Activated CD8-positive, alpha-beta memory T cell treated with anti-CD3 and anti-CD28 coated beads for 48 hours (primary cell): ENCODE data around the gene DGKG.

ENCODE experiments used
- DNase-seq, 3 experiments: peaks; one replicate each; pipeline ENCODE4 v3.0.0-alpha.2; 2020; ENCODE audit warnings: low read depth in 2 of 3, low spot score in 2 of 3

Gene DGKG

DNA sequence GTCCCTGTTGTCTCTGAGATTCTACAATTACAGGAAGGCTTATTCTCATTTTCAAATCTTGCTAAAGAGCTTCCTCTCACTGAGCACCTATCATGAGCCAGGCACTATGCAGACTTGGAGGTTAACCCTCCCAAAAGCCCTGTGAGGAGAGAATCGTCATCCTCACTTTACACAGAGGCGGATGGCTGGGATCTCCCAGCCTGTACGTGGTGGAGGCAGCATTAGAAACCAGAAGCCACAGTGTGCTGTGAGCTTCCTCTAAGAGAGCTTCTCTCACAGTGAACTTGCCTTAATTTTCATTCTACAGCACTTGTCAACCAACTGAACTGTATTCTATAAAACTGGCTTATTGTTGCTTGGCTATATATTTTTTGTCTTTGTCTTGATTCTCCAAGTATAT, 6.1 kb upstream of the DGKG start:
- no peak for DNase-seq

- no peak for DNase-seq
Observed at GRCh38 chr3:186367631-186368030, 5.6 kb upstream of the DGKG start.

GRCh38 chr3:186366206-186366605, 4.2 kb upstream of the DGKG start:
- no peak for DNase-seq

DNA sequence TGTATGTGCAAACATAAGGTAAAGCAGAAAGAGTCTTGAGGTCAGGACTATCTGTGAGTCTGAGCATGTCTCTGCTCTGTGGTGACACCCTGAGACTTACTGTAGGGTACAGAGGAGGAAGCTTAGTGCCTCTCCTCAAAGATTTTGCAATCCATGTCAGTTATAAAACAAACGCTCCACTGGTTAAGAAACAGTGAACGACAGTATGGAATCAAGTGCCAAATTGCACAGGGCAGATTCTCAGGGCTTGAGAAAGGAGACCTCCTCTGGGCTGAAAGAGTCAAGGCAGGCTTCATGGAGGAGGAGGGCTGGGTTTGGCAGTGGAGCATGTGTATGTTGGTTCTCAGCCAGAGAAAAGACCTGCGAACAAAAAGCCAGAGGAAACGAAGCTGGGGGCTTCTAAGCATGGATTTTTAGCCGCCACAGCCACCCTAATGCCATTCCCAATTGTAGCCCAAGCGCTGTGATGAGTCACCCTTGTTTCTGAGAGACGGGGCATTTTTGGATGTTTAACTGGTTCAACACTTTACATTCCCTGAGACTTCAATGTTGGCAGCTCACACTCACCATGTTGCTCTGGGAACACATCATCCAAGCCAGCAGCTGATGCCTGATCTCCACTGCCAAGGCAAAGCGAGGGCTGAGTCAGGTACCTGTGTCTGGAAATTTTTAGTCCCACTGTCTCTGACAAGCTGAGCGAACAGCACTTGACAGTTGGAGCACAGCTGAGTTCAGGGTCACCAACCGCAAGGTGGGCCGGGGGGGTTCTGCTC, 3.4 kb upstream of the DGKG start:
- no peak for DNase-seq

DNA sequence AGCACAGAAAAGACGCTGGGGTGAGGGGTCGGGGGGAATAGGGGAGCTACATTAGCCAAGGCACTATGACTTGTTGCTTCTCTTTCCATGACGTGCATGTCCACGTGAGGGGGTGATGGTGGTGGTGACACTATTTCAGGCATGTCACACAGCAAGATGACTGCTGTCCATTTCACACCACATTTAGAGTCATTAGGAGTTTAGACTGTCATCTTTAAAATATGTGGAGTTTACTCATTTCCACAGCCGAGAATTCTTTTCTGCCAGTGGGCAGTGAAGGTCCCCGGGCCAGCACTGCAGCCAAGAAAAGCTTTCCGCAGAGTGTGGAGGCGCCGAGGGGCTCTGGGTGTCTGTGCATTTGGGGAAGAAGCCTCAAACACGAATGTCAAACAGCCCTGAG, 954 bp upstream of the DGKG start:
- DNase-seq, result no peak

GRCh38 chr3:186362537-186362842, 456 bp upstream of the DGKG start:
- no peak for DNase-seq

GRCh38 chr3:186361246-186361761, 730 bp downstream of the DGKG start:
- DNase-seq, result no peak

GRCh38 chr3:186360779-186361178, 1.3 kb downstream of the DGKG start:
- no peak for DNase-seq

DNA sequence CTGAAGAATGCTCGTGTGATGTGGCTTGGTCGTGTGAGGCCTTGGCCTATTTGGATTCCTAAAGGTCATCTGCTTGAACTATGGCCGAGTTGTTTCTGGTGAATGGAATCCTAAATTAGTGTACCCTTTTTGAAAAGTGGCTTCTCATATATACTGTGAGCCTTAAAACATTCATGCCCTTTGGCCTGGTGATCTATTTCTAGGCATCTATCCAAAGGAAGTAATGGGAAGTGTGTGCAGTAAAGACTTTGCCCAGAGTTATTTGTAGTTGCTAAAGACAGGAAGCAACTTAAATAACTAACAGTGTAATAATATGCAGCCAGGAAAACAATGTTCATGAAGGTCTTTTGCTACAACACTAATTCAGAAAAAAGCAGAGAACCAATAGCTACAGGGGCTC, 3.0 kb downstream of the DGKG start:
- no peak for DNase-seq

GRCh38 chr3:186356152-186356551, 5.9 kb downstream of the DGKG start:
- DNase-seq, result no peak

GRCh38 chr3:186354100-186354499, 7.9 kb downstream of the DGKG start:
- no peak for DNase-seq

- DNase-seq, result no peak
Observed at GRCh38 chr3:186352369-186352768, 9.7 kb downstream of the DGKG start.

- no peak for DNase-seq
Observed at GRCh38 chr3:186342197-186342596, 19.8 kb downstream of the DGKG start.

- DNase-seq, result no peak
Observed at GRCh38 chr3:186340204-186340603, 21.8 kb downstream of the DGKG start.

- no peak for DNase-seq
Observed at GRCh38 chr3:186339180-186339918, 22.7 kb downstream of the DGKG start.

DNA sequence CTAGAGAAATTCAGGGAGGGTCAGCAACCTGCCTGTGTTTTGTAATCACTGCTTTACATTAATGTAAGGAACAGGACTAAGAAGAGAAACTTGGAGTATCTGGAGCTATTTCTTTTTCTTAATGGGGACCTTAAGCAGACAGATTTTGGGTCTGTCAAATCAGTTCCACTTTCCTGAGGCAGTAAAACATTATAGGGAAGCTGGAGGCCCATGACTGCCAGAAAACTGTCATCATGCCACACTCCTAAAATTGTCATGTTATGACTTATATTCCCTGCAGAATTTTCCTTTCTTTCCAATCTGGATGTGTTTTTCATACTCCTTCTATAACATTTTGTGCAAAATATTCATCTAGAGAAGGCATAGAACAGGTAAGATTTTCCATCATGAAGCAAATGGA, 28.8 kb downstream of the DGKG start:
- no peak for DNase-seq

GRCh38 chr3:186330772-186331460, 31.1 kb downstream of the DGKG start:
- DNase-seq, result no peak

- no peak for DNase-seq
Observed at GRCh38 chr3:186329589-186329988, 32.4 kb downstream of the DGKG start.

DNA sequence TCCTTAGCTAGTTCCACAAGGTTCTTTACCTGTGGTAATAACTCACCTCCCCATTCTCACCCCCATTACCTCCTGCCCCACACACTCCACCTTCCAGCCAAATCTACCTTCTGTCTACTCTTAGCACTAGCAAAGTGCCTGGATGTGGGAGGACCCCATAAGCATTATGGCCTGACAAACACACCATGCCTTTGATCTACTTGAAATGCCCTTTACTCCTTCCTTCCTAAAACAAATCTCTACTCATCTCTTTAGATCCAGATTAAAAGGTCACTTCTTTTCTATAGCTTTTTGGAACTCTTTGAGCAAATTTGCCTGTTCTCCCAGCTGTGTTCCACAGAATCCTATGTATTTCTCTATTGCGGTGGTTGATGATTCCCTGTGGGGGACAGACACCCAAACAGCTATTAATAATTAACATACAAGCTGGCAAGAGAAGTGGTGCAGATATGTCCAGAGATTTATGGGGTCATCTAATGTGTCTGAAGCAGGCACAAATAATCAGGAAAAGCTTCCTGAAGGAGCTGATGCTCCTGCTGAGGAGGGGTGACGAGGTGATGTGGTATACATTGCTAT, 34.0 kb downstream of the DGKG start:
- no peak for DNase-seq

DNA sequence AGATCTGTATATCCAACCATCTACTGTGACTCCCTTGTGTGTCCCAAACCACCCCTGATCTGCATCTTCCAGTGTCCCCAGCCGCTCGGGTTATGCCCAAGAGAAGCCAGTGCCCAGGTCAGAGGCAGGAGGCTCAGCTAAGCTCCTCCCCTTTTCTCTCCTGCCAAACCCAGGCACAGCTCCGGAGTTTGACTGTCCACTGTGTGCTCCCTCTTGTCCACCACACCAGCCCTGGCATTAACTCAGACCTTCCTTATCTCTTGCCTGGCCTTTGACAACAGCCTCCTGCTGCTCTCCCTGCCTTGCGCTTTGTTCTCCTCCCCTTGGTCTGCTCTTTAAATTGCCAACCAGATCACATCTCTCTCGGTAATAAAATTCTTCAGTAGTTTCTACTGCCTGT, 39.3 kb downstream of the DGKG start:
- DNase-seq, result no peak

DNA sequence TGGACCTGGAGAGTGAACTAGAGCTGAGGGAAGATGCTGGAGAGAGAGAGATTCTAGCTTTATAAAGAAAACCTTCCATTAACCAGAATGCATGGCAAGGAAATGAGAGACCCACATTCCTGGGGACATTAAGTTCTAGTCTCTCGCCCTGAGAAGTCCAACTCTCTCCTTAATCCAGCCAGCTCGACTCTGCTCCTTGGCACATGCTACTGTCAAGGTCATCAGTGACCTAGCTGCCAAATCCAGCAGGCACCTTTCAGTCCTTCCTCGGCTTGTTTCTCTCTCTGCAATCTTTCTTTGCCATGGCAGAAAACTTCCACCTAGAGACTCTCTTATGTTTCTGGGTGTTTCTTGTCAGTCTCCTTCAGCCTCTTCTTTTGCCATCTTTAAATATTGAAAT, 40.3 kb downstream of the DGKG start:
- DNase-seq, result no peak
